HG02588 (cell line): ENCODE results near the gene UROS.

ENCODE experiments used
- ATAC-seq: cut with Tn5 transposase; IDR thresholded peaks from one replicate; pipeline ENCODE4 v1.9.1; 2021; ENCODE audit warnings: mild to moderate bottlenecking, moderate library complexity; ENCODE audit not compliant: unreplicated experiment

Gene UROS

GRCh38 chr10:125792342-125793300, 30.4 kb downstream of the UROS start:
- no peak for ATAC-seq

GRCh38 chr10:125788156-125789034, 34.7 kb downstream of the UROS start:
- ATAC-seq = no peak

- ATAC-seq = no peak
Observed at GRCh38 chr10:125785791-125786190, 37.3 kb downstream of the UROS start.

GRCh38 chr10:125783957-125784356, 39.1 kb downstream of the UROS start:
- ATAC-seq = peak; percentile 80

- ATAC-seq = no peak
Observed at GRCh38 chr10:125783408-125783807, 39.6 kb downstream of the UROS start.

- no peak for ATAC-seq
Observed at GRCh38 chr10:125782616-125783015, 40.4 kb downstream of the UROS start.

GRCh38 chr10:125782054-125782453, 41.0 kb downstream of the UROS start:
- no peak for ATAC-seq

- ATAC-seq = no peak
Observed at GRCh38 chr10:125781374-125781773, 41.7 kb downstream of the UROS start.

- no peak for ATAC-seq
Observed at GRCh38 chr10:125779403-125780327, 43.4 kb downstream of the UROS start.

- no peak for ATAC-seq
Observed at GRCh38 chr10:125778556-125778955, 44.5 kb downstream of the UROS start.

- ATAC-seq = no peak
Observed at GRCh38 chr10:125777806-125778205, 45.3 kb downstream of the UROS start.

- ATAC-seq = no peak
Observed at GRCh38 chr10:125775491-125776106, 47.5 kb downstream of the UROS start, which contains the start of gene MMP21. Gene MMP21, minus strand, starts transcription at chr10:125775821. Its CDS starts 0 bp downstream, at chr10:125775821.

- no peak for ATAC-seq
Observed at GRCh38 chr10:125774581-125775191, 48.4 kb downstream of the UROS start.

GRCh38 chr10:125773687-125774543, 49.1 kb downstream of the UROS start:
- no peak for ATAC-seq

GRCh38 chr10:125772864-125773180, 50.2 kb downstream of the UROS start:
- ATAC-seq = no peak

- no peak for ATAC-seq
Observed at GRCh38 chr10:125772112-125772863, 50.8 kb downstream of the UROS start.

GRCh38 chr10:125770844-125771243, 52.2 kb downstream of the UROS start:
- ATAC-seq = no peak

GRCh38 chr10:125769175-125769574, 53.9 kb downstream of the UROS start:
- no peak for ATAC-seq
